Activated T-cell treated with anti-CD3 and anti-CD28 coated beads for 1 hour (primary cell): Measurements from ENCODE around the gene HIF3A.
"Not testable (repeated sequence)": the region's sequence is repeated elsewhere in the genome, so short reads cannot be mapped to it uniquely, and the experiment has no call there.

Source experiments
- DNase-seq: peaks from one replicate; pipeline ENCODE4 v3.0.0-alpha.2; 2020; ENCODE audit warnings: low read depth

Gene HIF3A

GRCh38 chr19:46294494-46294893 is 2.3 kb upstream of the HIF3A start:
- no peak for DNase-seq

- DNase-seq, result no peak
Observed at GRCh38 chr19:46295401-46296201, 1.2 kb upstream of the HIF3A start.

GRCh38 chr19:46296202-46296480 is 701 bp upstream of the HIF3A start:
- no peak for DNase-seq

DNA sequence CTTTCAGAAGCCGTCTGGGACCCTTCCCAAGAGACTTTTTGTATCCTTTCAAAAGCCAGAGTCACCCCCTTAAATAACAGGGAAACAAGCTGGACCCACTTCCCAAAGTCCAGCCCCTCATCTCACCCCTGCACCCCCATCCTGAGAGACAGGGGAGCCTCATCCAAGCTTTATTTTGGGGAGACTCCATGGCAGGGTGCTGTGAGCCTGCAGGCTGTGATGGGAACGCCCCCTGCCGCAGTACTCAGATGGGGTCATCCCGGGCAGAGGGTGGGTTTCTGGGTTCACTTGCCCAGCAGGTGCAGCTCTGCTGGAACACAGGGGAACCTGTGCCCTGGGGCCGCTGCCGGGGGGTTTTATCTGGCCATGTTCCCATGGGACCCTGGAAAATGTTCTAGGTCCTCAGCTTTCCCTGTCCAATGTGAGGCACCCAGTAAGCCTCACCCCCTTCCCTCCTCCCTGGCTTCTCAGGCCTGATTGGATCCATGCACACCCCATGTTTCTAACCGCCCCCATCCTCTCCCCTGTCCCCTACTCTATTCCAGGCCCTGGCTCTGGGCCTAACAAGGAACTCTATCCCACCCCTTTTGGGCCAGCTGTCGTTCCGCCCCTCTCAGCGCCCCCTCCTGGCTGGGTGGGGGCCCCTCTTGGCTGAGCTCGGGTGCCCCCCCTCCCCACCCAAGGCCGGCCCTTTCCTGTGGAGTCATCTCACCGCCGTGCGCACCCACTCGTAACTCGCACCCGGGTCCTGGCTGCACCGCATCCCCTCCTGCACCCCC is 1.0 kb downstream of the HIF3A start:
- DNase-seq, result no peak

DNA sequence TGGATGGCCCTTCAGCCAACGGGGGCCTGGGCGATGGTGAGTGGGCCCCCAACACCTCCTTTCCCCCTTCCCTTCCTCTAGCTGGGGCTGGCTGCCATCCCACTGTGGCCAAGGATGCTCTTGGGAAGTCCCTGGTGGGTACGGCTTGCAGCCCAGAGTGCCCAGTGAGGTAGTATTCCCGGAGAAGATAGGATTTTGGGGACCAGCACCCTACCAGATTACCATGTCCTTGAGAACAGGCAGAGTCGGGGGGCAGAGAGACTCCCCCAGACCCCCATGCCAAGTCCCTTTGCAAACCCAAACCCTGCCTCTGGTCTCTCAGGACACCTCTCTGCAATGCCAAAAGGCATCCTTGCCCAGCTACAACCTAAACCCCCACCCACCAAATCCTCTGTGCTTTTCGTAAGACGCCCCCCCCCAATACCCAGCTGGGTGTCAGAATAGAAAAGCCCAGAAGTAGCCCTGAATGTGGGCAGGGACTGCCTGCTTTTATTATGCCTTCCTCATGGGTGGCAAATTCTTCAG is 1.7 kb downstream of the HIF3A start:
- no peak for DNase-seq

GRCh38 chr19:46299004-46299509 is 2.2 kb downstream of the HIF3A start:
- no peak for DNase-seq

- DNase-seq, result no peak
Observed at GRCh38 chr19:46299695-46300094, 2.9 kb downstream of the HIF3A start.

GRCh38 chr19:46303322-46303690 is 6.5 kb downstream of the HIF3A start:
- DNase-seq, result no peak

GRCh38 chr19:46303691-46304397 is 7.0 kb downstream of the HIF3A start:
- DNase-seq, result no peak

- DNase-seq, result no peak
Observed at GRCh38 chr19:46306501-46306900, 9.7 kb downstream of the HIF3A start.

- no peak for DNase-seq
Observed at GRCh38 chr19:46308510-46308909, 11.7 kb downstream of the HIF3A start.

- DNase-seq, result no peak
Observed at GRCh38 chr19:46309056-46309455, 12.2 kb downstream of the HIF3A start.

DNA sequence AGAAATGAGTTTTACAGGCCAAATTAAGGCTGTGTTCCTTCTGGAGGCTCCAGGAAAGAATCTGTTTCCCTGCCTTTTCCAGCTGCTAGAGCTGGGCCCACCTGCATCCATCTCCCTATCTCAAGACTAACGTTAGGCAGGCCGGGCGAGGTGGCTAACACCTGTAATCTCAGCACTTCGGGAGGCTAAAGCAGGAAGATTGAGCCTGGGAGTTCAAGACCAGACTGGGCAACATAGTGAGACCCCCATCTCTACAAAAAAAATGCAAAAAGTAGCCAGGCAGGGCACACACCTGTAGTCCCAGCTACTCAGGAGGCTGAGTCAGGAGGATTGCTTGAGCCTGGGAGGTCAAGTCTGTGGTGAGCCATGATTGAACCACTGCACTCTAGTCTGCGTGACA is 14.6 kb downstream of the HIF3A start:
- no peak for DNase-seq

GRCh38 chr19:46313540-46314469 is 17.0 kb downstream of the HIF3A start:
- DNase-seq, result not testable (repeated sequence)

DNA sequence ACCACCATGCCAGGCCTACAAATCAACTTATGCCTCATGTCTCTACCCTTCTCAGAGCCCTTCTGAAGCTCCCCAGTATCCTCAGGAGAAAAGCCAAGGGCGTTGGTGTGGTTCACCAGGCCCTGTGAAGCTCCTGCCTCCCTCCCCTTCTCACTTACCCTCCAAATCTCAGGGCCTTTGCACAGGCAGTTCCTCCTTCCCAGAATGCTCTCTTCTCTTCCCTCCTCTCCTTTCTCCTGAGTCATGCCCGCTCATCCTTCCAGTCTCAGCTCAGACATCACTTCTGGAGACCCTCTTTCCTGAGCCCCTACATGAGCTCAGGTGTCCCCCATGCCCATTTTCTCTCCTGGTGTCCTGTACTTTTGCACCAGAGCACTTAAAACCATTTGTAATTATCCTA is 20.5 kb downstream of the HIF3A start:
- no peak for DNase-seq

DNA sequence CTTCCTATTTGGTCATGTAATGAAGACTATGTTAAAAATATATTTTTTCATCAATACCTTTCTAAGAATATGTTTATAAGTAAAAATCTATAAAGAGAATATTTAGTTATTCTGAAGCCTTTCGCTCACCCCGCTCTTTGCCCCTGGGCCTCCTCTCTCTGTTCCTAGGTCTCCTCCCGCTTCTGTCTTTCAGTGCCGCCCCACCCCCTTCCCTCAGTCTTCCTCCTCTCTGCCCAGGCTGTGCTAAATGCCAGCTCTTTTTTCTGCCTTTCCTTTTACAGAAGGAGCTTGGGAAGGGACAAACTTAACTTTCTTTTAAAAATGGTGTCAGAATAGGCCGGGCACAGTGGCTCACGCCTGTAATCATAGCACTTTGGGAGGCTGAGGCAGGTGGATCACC is 22.8 kb downstream of the HIF3A start:
- DNase-seq, result no peak

DNA sequence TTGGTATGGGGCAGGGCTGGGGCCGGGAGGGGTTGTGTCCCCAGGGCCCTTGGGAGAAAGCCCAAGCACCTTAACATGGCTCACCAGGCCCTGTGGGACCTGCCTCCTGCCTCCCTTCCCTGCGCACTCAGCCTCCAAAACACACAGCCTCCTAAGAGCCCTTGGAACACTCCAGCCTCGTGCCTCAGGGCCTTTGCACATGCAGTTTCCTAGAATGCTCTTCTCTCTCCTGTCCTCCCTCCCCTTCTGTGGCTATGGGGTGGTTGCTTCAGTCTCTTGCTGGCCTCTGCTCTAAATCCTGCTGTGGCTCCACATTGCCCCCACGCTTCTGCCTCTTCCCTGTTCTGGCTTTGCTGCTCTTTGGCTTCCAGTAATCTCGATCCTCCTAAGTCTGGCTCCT is 23.7 kb downstream of the HIF3A start:
- DNase-seq, result no peak

DNA sequence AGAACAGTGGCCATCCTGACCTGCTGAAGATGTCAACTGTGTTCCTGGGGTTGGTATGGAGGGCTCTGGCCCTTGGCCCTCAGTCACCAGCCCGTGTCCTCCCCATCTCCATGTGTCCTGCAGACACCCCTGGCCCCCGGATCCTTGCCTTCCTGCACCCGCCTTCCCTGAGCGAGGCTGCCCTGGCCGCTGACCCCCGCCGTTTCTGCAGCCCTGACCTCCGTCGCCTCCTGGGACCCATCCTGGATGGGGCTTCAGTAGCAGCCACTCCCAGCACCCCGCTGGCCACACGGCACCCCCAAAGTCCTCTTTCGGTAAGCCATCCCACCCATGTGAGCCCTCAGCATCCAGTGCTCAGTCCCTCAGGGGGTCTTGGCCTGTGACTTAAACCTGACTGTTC is 24.8 kb downstream of the HIF3A start:
- DNase-seq, result no peak

- not testable (repeated sequence) for DNase-seq
Observed at GRCh38 chr19:46323227-46323626, 26.4 kb downstream of the HIF3A start.

DNA sequence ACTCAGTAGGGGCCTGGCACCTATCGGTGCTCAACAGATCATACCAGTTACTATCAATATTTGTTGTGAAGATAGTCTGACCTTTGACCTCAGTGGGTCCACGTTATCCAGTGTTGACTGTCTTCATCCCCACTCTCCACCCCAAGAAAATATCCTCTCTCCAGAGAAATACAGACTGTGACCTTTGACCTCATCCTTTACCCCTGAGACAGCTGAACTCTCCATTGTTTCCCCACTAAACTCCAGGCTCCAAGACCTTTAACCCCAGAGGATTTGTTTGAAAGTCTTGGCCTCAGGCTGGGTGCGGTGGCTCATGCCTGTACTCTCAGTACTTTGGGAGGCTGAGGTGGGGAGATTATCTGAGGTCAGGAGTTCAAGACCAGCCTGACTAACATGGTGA is 27.4 kb downstream of the HIF3A start:
- no peak for DNase-seq

GRCh38 chr19:46326608-46327007 is 29.8 kb downstream of the HIF3A start:
- no peak for DNase-seq

- no peak for DNase-seq
Observed at GRCh38 chr19:46328079-46328478, 31.2 kb downstream of the HIF3A start.
